ENCODE data around the gene SMIM35. TPM values are rescaled to one million over a fixed set of nuclear protein-coding genes. Genes with fewer than 3 reads are reported as not detected.
A peak's percentile ranks its signal among the peaks of the same experiment; 100 is the strongest.

SMIM35 gene
- total RNA-seq, 2 experiments from 2014 or later, result 3.2 to 4.0 TPM

GRCh38 chr11:118005224-118006152 lies 81.3 kb downstream of the SMIM35 start:
- Mint-ChIP-seq H3K27me3 (no peaks in the 10 kb centered on the region), H3K36me3 (peaks cover 33% of the 10 kb centered on the region), H3K27ac (peak overlapping the region; percentile 98), H3K9me3 (ENCODE audit: low read depth) (peaks cover 6% of the 10 kb centered on the region), H3K4me3 (no peak overlapping the region), H3K4me1 (peaks cover 100% of the 10 kb centered on the region)
- CTCF ChIA-PET, result interaction anchor here (1.2 to 39.2 kb wide), 6 partner anchors 10 to 198 kb away, joined by 3 to 459 read pairs (median 17); no protein-coding TSS in a partner anchor
- ATAC-seq (no peak), DNase-seq (no peak)

DNA sequence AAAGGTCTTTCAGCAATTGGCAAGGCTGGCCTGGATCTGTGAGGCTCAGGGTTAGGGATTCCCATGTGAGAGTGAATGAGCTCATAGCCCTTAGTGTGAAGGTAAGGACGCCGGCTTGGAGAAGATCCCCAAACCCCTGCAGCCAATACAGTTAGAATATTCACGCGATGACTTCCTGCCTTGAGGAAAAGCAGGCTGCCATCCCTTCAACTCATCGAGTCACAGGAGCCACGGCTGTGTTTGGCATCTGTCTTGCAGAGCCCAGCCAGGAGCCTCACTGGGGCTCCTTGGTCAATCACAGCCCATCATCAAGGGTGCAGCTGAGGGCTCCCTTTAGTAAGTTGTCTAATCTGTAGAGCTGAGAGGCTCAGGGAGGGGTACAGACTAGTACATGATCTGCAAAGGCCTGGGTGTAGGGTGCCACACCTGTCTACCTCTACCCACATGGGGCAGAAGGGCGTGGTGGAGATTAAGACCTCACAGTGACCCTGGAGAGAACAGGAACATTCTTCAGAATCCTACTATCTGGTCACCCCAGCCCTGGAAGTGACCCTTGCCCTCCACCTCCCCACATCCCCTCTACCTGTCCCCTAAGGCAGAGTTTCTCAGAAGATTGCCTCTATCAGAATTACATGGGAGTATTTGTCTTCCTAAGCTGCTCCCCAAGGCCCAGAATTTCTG lies 82.1 kb downstream of the SMIM35 start:
- no peaks in the 10 kb centered on the region for H3K27me3 Mint-ChIP-seq
- ATAC-seq (no peak), DNase-seq (no peak)
- H3K36me3 Mint-ChIP-seq, result peaks cover 38% of the 10 kb centered on the region
- H3K27ac Mint-ChIP-seq, result peak overlapping the region; percentile 98
- H3K9me3 Mint-ChIP-seq (ENCODE audit: low read depth), result peaks cover 6% of the 10 kb centered on the region
- H3K4me1 Mint-ChIP-seq, result peaks cover 100% of the 10 kb centered on the region
- H3K4me3 Mint-ChIP-seq, result no peak overlapping the region
- CTCF ChIA-PET, result interaction anchor here (2.0 to 39.2 kb wide), 4 partner anchors 11 to 56 kb away, joined by 6 to 459 read pairs (median 187); no protein-coding TSS in a partner anchor

DNA sequence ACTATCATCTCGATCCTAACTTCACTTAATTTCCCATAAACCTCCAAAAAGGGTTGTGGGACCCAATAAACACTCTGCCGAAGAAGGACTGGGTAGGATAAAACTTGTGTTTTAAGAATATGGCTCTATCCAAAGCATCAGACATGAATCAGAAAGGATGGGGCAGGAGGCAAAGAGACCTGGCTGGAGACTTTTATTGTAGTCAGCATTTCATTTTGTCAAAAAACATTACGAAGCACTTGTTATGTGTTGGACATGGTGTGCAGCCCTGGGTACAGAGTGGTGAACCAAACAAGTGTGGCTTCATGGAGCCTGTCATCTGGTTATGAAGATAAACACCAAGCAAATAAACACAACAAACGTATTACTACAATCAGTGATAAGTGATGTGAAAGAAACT lies 83.3 kb downstream of the SMIM35 start:
- Mint-ChIP-seq H3K27me3 (no peaks in the 10 kb centered on the region), H3K9me3 (ENCODE audit: low read depth) (peaks cover 6% of the 10 kb centered on the region), H3K4me3 (peak overlapping the region; percentile 54), H3K27ac (peak overlapping the region; percentile 98), H3K4me1 (peaks cover 100% of the 10 kb centered on the region), H3K36me3 (peaks cover 48% of the 10 kb centered on the region)
- CTCF ChIA-PET, result interaction anchor here (1.1 to 39.2 kb wide), 8 partner anchors 12 to 196 kb away, joined by 3 to 459 read pairs (median 20); partner anchors contain the start of gene IL10RA
- DNase-seq (no peak), ATAC-seq (no peak)

GRCh38 chr11:118002541-118003423 lies 84.0 kb downstream of the SMIM35 start:
- H3K36me3 Mint-ChIP-seq, result peaks cover 54% of the 10 kb centered on the region

GRCh38 chr11:118002010-118002540 lies 84.7 kb downstream of the SMIM35 start:
- peaks cover 100% of the 10 kb centered on the region for H3K4me1 Mint-ChIP-seq
- DNase-seq (peak; percentile 92), ATAC-seq (peak; percentile 66)
- H3K36me3 Mint-ChIP-seq, result peaks cover 62% of the 10 kb centered on the region
- peaks cover 6% of the 10 kb centered on the region for H3K9me3 Mint-ChIP-seq (ENCODE audit: low read depth)
- H3K4me3 Mint-ChIP-seq, result peak overlapping the region; percentile 54
- H3K27ac Mint-ChIP-seq, result peak overlapping the region; percentile 98
- H3K27me3 Mint-ChIP-seq, result no peaks in the 10 kb centered on the region
- CTCF ChIA-PET, result interaction anchor here (1.1 to 39.2 kb wide), 12 partner anchors 10 to 194 kb away, joined by 3 to 459 read pairs (median 14); partner anchors contain the start of gene IL10RA

More at GRCh38 chr11:118002541-118003423, 84.0 kb downstream of the SMIM35 start:
- Mint-ChIP-seq H3K4me1 (peaks cover 100% of the 10 kb centered on the region), H3K9me3 (ENCODE audit: low read depth) (peaks cover 6% of the 10 kb centered on the region), H3K27me3 (no peaks in the 10 kb centered on the region), H3K4me3 (peak overlapping the region; percentile 54), H3K27ac (peak overlapping the region; percentile 98)
- ATAC-seq (peak; percentile 53), DNase-seq (peak; percentile 85)
- CTCF ChIA-PET, result interaction anchor here (1.1 to 39.2 kb wide), 10 partner anchors 9 to 195 kb away, joined by 3 to 459 read pairs (median 14); partner anchors contain the start of gene IL10RA

GRCh38 chr11:118001494-118001971 lies 85.2 kb downstream of the SMIM35 start:
- CTCF ChIA-PET, result interaction anchor here (0.7 to 39.2 kb wide), 11 partner anchors 10 to 194 kb away, joined by 3 to 459 read pairs (median 14); partner anchors contain the start of gene IL10RA
- H3K4me3 Mint-ChIP-seq, result peak overlapping the region; percentile 54
- H3K36me3 Mint-ChIP-seq, result peaks cover 67% of the 10 kb centered on the region
- H3K9me3 Mint-ChIP-seq (ENCODE audit: low read depth), result peaks cover 6% of the 10 kb centered on the region
- no peaks in the 10 kb centered on the region for H3K27me3 Mint-ChIP-seq
- peaks cover 99% of the 10 kb centered on the region for H3K4me1 Mint-ChIP-seq
- peak; percentile 58 for ATAC-seq
- no peak for DNase-seq
- peak overlapping the region; percentile 98 for H3K27ac Mint-ChIP-seq

- Mint-ChIP-seq H3K27ac (peak overlapping the region; percentile 98), H3K4me3 (no peak overlapping the region), H3K4me1 (peaks cover 99% of the 10 kb centered on the region), H3K27me3 (no peaks in the 10 kb centered on the region), H3K36me3 (peaks cover 71% of the 10 kb centered on the region), H3K9me3 (ENCODE audit: low read depth) (peaks cover 6% of the 10 kb centered on the region)
- no peak for ATAC-seq
- CTCF ChIA-PET, result interaction anchor here (0.7 to 39.2 kb wide), 10 partner anchors 14 to 193 kb away, joined by 3 to 459 read pairs (median 14); partner anchors contain the start of gene IL10RA
- no peak for DNase-seq
Measured at GRCh38 chr11:118000850-118001228, 85.9 kb downstream of the SMIM35 start.

GRCh38 chr11:118000067-118000849 lies 86.5 kb downstream of the SMIM35 start:
- H3K36me3 Mint-ChIP-seq, result peaks cover 72% of the 10 kb centered on the region
- peak overlapping the region; percentile 98 for H3K27ac Mint-ChIP-seq
- H3K4me1 Mint-ChIP-seq, result peaks cover 99% of the 10 kb centered on the region
- DNase-seq (no peak), ATAC-seq (no peak)
- CTCF ChIA-PET, result interaction anchor here (0.9 to 39.2 kb wide), 10 partner anchors 13 to 193 kb away, joined by 3 to 459 read pairs (median 10); partner anchors contain the start of gene IL10RA
- H3K4me3 Mint-ChIP-seq, result no peak overlapping the region
- H3K9me3 Mint-ChIP-seq (ENCODE audit: low read depth), result peaks cover 6% of the 10 kb centered on the region
- H3K27me3 Mint-ChIP-seq, result no peaks in the 10 kb centered on the region

DNA sequence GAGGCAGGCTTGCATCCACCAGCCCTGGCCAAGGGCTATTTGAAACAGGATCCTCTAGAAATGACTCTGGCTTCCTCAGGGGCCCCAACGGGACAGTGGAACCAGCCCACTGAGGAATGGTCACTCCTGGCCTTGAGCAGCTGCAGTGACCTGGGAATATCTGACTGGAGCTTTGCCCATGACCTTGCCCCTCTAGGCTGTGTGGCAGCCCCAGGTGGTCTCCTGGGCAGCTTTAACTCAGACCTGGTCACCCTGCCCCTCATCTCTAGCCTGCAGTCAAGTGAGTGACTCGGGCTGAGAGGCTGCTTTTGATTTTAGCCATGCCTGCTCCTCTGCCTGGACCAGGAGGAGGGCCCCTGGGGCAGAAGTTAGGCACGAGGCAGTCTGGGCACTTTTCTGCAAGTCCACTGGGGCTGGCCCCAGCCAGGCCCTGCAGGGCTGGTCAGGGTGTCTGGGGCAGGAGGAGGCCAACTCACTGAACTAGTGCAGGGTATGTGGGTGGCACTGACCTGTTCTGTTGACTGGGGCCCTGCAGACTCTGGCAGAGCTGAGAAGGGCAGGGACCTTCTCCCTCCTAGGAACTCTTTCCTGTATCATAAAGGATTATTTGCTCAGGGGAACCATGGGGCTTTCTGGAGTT lies 87.3 kb downstream of the SMIM35 start:
- Mint-ChIP-seq H3K4me1 (peaks cover 99% of the 10 kb centered on the region), H3K4me3 (no peak overlapping the region), H3K36me3 (peaks cover 78% of the 10 kb centered on the region), H3K27me3 (no peaks in the 10 kb centered on the region), H3K9me3 (ENCODE audit: low read depth) (peaks cover 6% of the 10 kb centered on the region), H3K27ac (peak overlapping the region; percentile 98)
- DNase-seq, result no peak
- CTCF ChIA-PET, result interaction anchor here (0.9 to 39.2 kb wide), 8 partner anchors 12 to 190 kb away, joined by 3 to 459 read pairs (median 24); partner anchors contain the start of gene IL10RA
- no peak for ATAC-seq

- H3K27ac Mint-ChIP-seq, result peak overlapping the region; percentile 98
- no peak overlapping the region for H3K4me3 Mint-ChIP-seq
- H3K36me3 Mint-ChIP-seq, result peaks cover 78% of the 10 kb centered on the region
- ATAC-seq, result no peak
- H3K9me3 Mint-ChIP-seq (ENCODE audit: low read depth), result peaks cover 3% of the 10 kb centered on the region
- H3K4me1 Mint-ChIP-seq, result peaks cover 99% of the 10 kb centered on the region
- H3K27me3 Mint-ChIP-seq, result no peaks in the 10 kb centered on the region
- no peak for DNase-seq
- CTCF ChIA-PET, result interaction anchor here (1.1 to 39.2 kb wide), 5 partner anchors 11 to 191 kb away, joined by 3 to 459 read pairs (median 36); partner anchors contain the start of gene IL10RA
Measured at GRCh38 chr11:117998664-117999353, 88.0 kb downstream of the SMIM35 start.
